Measurements from ENCODE around the gene FSHR. TPM values are rescaled to one million over a fixed set of nuclear protein-coding genes. Genes with fewer than 3 reads are reported as not detected.

Gene FSHR
- total and polyA plus RNA-seq, 2 of the 4 experiments (the other 2 are of a cell fraction): not detected

- dilution Hi-C loops (cut with HindIII; ENCODE audit: low sequenced_read_pairs, unreplicated experiment) (no loop called here), in situ Hi-C loops (cut with MboI; ENCODE audit: low sequenced_read_pairs) (no loop called here), intact Hi-C loops (cut with micrococcal nuclease) (no loop called here)
- no TSS peak for BruUV-seq (replicated peaks)
- no peak overlapping the region for H2AFZ ChIP-seq (replicated peaks; ENCODE audit: low read length, poor library complexity)
- no peak overlapping the region for H3K4ac ChIP-seq (ENCODE audit: low read depth, low read length)
- no peaks in the 10 kb centered on the region for H3K9me3 ChIP-seq (ENCODE audit: control insufficient read depth, insufficient read depth, low read length)
- no peaks in the 10 kb centered on the region for H3K9me1 ChIP-seq (ENCODE audit: insufficient read depth, low read length)
- no peak overlapping the region for H3K14ac ChIP-seq (replicated peaks; ENCODE audit: low read depth, low read length)
- peak; percentile 42; the same call in 1 of the 2 replicates for ATAC-seq (ENCODE audit: low read depth)
- H3K23ac ChIP-seq (ENCODE audit: low read depth, low read length): no peak overlapping the region
- no peaks in the 10 kb centered on the region for H4K20me1 ChIP-seq (ENCODE audit: insufficient read depth, low read length)
- H3K27ac ChIP-seq (ENCODE audit: insufficient read depth, low read length): no peak overlapping the region
- H3K9ac ChIP-seq (ENCODE audit: low read depth, low read length): no peak overlapping the region
- WGBS, 2 experiments (ENCODE audit: extremely low coverage in 2 of 2, insufficient read length in 1 of 2): no CpG with 5 or more reads among the region's 3 CpGs
- H2AK9ac ChIP-seq (replicated peaks; ENCODE audit: low read depth, low read length, poor library complexity): no peak overlapping the region
- H4K91ac ChIP-seq (ENCODE audit: insufficient read depth, low read depth, low read length): no peak overlapping the region
- H3K4me1 ChIP-seq (ENCODE audit: control insufficient read depth, insufficient read depth, low read length): no peaks in the 10 kb centered on the region
- H3K79me1 ChIP-seq (ENCODE audit: low read depth in 1 of 2, low read length in 2 of 2): no peaks in the 10 kb centered on the region
- ChIA-PET CTCF (interaction anchor here (0.7 to 0.9 kb wide), 2 partner anchors 11 to 19 kb away, joined by 3 read pairs; no protein-coding TSS in a partner anchor), POLR2A (ENCODE audit: unreplicated experiment) (no interaction called here)
- no peak overlapping the region for H2BK5ac ChIP-seq (ENCODE audit: low read depth, low read length, poor library complexity, severe bottlenecking)
- DNase-seq: peak; percentile 2
- H4K8ac ChIP-seq (ENCODE audit: low read depth in 2 of 2, low read length in 2 of 2): no peak overlapping the region
- H2BK120ac ChIP-seq (ENCODE audit: low read depth, low read length): no peak overlapping the region
- no peak overlapping the region for H3K18ac ChIP-seq (ENCODE audit: low read depth, low read length)
- H3K4me3 ChIP-seq (ENCODE audit: insufficient read depth, low read depth, low read length): no peak overlapping the region
- H3K4me2 ChIP-seq (ENCODE audit: low read depth, low read length): no peak overlapping the region
- no peak overlapping the region for H4K5ac ChIP-seq (ENCODE audit: low read depth, low read length)
- H3K56ac ChIP-seq (ENCODE audit: extremely low read depth, insufficient read depth, low read length): no peak overlapping the region
- H3K27me3 ChIP-seq (ENCODE audit: control insufficient read depth, insufficient read depth, low read length): no peaks in the 10 kb centered on the region
- TF ChIP-seq SMC3 (IDR thresholded peaks at IDR 0.05; ENCODE audit: low read depth, low read length) (no peak), USF2 (IDR thresholded peaks at IDR 0.05; ENCODE audit: low read depth, low read length) (no peak), FOS (IDR thresholded peaks at IDR 0.05; ENCODE audit: low read depth, low read length) (no peak), RAD21 (IDR thresholded peaks at IDR 0.05; ENCODE audit: low read length) (no peak), MXI1 (IDR thresholded peaks at IDR 0.05; ENCODE audit: borderline replicate concordance, low read depth, low read length) (no peak), NFE2L2 (IDR thresholded peaks at IDR 0.05; ENCODE audit: low read depth, low read length) (no peak), MAFK (IDR thresholded peaks at IDR 0.05; ENCODE audit: low read depth, low read length) (no peak), RFX5 (IDR thresholded peaks at IDR 0.05; ENCODE audit: low read depth, low read length) (no peak), POLR2A (IDR thresholded peaks at IDR 0.05; ENCODE audit: low read depth, low read length) (no peak), RCOR1 (IDR thresholded peaks at IDR 0.05; ENCODE audit: insufficient replicate concordance, low read length) (no peak), ELK1 (IDR thresholded peaks at IDR 0.05; ENCODE audit: borderline replicate concordance, low read depth, low read length) (no peak), CEBPB (IDR thresholded peaks at IDR 0.05; ENCODE audit: low read depth, low read length) (no peak), MAZ (IDR thresholded peaks at IDR 0.05; ENCODE audit: borderline replicate concordance, low read depth, low read length) (no peak)
- H2BK20ac ChIP-seq (ENCODE audit: low read depth, low read length): no peak overlapping the region
- H2AK5ac ChIP-seq (ENCODE audit: low read depth, low read length): no peak overlapping the region
- H3K36me3 ChIP-seq (ENCODE audit: control insufficient read depth, insufficient read depth, low read length): no peaks in the 10 kb centered on the region
- no peak overlapping the region for H2BK15ac ChIP-seq (ENCODE audit: low read depth, low read length)
Observed at GRCh38 chr2:49002750-49003149, 151.6 kb downstream of the FSHR start.

Measured in IMR-90 (cell line).